Measurements from ENCODE around the gene RARS2.

RARS2 gene

DNA sequence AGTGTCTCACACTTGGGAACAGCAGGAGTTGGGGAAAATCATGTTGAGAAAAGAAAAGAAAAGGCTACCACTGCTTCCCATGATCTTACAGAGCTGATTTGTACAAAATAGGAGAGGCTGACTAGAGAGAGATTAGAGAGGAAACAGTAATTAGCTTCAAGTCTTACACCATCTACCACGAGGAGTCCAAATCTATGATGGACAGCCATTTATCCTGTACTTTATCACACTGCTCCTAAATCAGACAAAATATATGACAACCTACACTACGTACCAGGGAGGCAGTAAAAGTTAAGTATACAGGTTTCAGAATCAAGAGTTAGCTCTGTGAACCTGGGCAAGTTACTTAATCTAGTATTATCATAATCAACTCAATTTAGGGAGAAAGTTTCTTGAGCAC lies 38.0 kb downstream of the RARS2 start:
- Histone ChIP-seq H3K9me3 (ENCODE audit: insufficient read depth, low read depth, low read length) (no peaks in the 10 kb centered on the region), H3K4me1 (ENCODE audit: insufficient read depth, low read length, poor library complexity, severe bottlenecking) (no peaks in the 10 kb centered on the region), H3K4me3 (ENCODE audit: low read length, poor library complexity, severe bottlenecking) (no peak overlapping the region), H3K36me3 (ENCODE audit: insufficient read depth, low read length) (peaks cover 41% of the 10 kb centered on the region; the same call in 1 of the 2 replicates), H3K9ac (ENCODE audit: low read depth, low read length, poor library complexity, severe bottlenecking) (no peak overlapping the region), H3K9me2 (replicated peaks; ENCODE audit: low read depth, low read length) (no peaks in the 10 kb centered on the region), H3K27me3 (ENCODE audit: insufficient read depth, low read length, poor library complexity, severe bottlenecking) (no peaks in the 10 kb centered on the region), H4K20me1 (ENCODE audit: insufficient read depth, low read length, poor library complexity, severe bottlenecking) (no peaks in the 10 kb centered on the region), H3F3A (ENCODE audit: low read depth) (no peaks in the 10 kb centered on the region), H3K79me2 (ENCODE audit: insufficient read depth, low read length) (no peaks in the 10 kb centered on the region), H2AFZ (ENCODE audit: low read length) (no peak overlapping the region), H3K4me2 (ENCODE audit: low read depth, low read length, poor library complexity, severe bottlenecking) (no peak overlapping the region)
- no peak for TF ChIP-seq CTCF (conservative IDR thresholded peaks at IDR 0.05; ENCODE audit: low read length)
- TF ChIP-seq EZH2phosphoT487 (IDR thresholded peaks at IDR 0.05; ENCODE audit: borderline replicate concordance): no peak

DNA sequence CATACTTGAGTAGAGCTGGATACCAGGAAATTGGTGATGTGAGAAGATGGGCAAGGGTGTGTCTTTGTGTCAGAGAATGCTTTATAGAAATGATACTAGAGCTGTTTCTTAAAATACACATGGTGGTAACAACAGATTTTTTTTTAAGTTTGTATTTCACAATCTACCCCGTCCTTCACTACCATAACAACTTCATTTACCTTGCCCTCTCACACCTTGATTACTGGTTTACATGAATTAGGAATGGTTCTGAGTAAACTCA lies 45.4 kb downstream of the RARS2 start:
- Histone ChIP-seq H3K27me3 (ENCODE audit: insufficient read depth, low read length, poor library complexity, severe bottlenecking) (no peaks in the 10 kb centered on the region), H3K9ac (ENCODE audit: low read depth, low read length, poor library complexity, severe bottlenecking) (no peak overlapping the region), H3K9me3 (ENCODE audit: insufficient read depth, low read depth, low read length) (no peaks in the 10 kb centered on the region), H3K79me2 (ENCODE audit: insufficient read depth, low read length) (no peaks in the 10 kb centered on the region), H3K4me2 (ENCODE audit: low read depth, low read length, poor library complexity, severe bottlenecking) (no peak overlapping the region), H3K9me2 (replicated peaks; ENCODE audit: low read depth, low read length) (no peaks in the 10 kb centered on the region), H2AFZ (ENCODE audit: low read length) (no peak overlapping the region), H3K4me1 (ENCODE audit: insufficient read depth, low read length, poor library complexity, severe bottlenecking) (no peaks in the 10 kb centered on the region), H3K36me3 (ENCODE audit: insufficient read depth, low read length) (peaks cover 54% of the 10 kb centered on the region; the same call in 1 of the 2 replicates), H4K20me1 (ENCODE audit: insufficient read depth, low read length, poor library complexity, severe bottlenecking) (no peaks in the 10 kb centered on the region), H3K4me3 (ENCODE audit: low read length, poor library complexity, severe bottlenecking) (no peak overlapping the region), H3F3A (ENCODE audit: low read depth) (no peaks in the 10 kb centered on the region)
- no peak for TF ChIP-seq CTCF (conservative IDR thresholded peaks at IDR 0.05; ENCODE audit: low read length)

- Histone ChIP-seq H3K9ac (ENCODE audit: low read depth, low read length, poor library complexity, severe bottlenecking) (no peak overlapping the region), H3F3A (ENCODE audit: low read depth) (no peaks in the 10 kb centered on the region), H3K9me3 (ENCODE audit: insufficient read depth, low read depth, low read length) (no peaks in the 10 kb centered on the region), H3K36me3 (ENCODE audit: insufficient read depth, low read length) (peaks cover 58% of the 10 kb centered on the region; the same call in 1 of the 2 replicates), H3K4me1 (ENCODE audit: insufficient read depth, low read length, poor library complexity, severe bottlenecking) (no peaks in the 10 kb centered on the region), H3K4me3 (ENCODE audit: low read length, poor library complexity, severe bottlenecking) (no peak overlapping the region), H3K79me2 (ENCODE audit: insufficient read depth, low read length) (no peaks in the 10 kb centered on the region), H3K4me2 (ENCODE audit: low read depth, low read length, poor library complexity, severe bottlenecking) (no peak overlapping the region), H4K20me1 (ENCODE audit: insufficient read depth, low read length, poor library complexity, severe bottlenecking) (no peaks in the 10 kb centered on the region), H2AFZ (ENCODE audit: low read length) (no peak overlapping the region), H3K9me2 (replicated peaks; ENCODE audit: low read depth, low read length) (no peaks in the 10 kb centered on the region), H3K27me3 (ENCODE audit: insufficient read depth, low read length, poor library complexity, severe bottlenecking) (no peaks in the 10 kb centered on the region)
- TF ChIP-seq EZH2phosphoT487 (IDR thresholded peaks at IDR 0.05; ENCODE audit: borderline replicate concordance) (no peak), CTCF (conservative IDR thresholded peaks at IDR 0.05; ENCODE audit: low read length) (no peak)
Measured at GRCh38 chr6:87543696-87544473, 45.9 kb downstream of the RARS2 start.
